MG63 (cell line): Measurements from ENCODE around the gene A3GALT2. TPM values are rescaled to one million over a fixed set of nuclear protein-coding genes. Genes with fewer than 3 reads are reported as not detected.

Source experiments
- DNase-seq: peaks from one replicate; pipeline ENCODE4 v3.0.0-alpha.2; 2020
- H3K27me3 ChIP-seq: fragments of 250-450 bp; sonication (Bioruptor Pico); 2 replicates; pipeline ENCODE4 v1.5.1; 2020; ENCODE audit warnings: mild to moderate bottlenecking, moderate library complexity
- H3K36me3 ChIP-seq: fragments of 250-450 bp; sonication (Bioruptor Pico); 2 replicates; pipeline ENCODE4 v1.5.1; 2020; ENCODE audit warnings: mild to moderate bottlenecking, moderate library complexity
- H3K4me3 ChIP-seq: fragments of 250-450 bp; sonication (Bioruptor Pico); 2 replicates; pipeline ENCODE4 v1.5.1; 2020; ENCODE audit warnings: mild to moderate bottlenecking, moderate library complexity
- H3K9me3 ChIP-seq: fragments of 250-450 bp; sonication (Bioruptor Pico); 2 replicates; pipeline ENCODE4 v1.5.1; 2020; ENCODE audit warnings: mild to moderate bottlenecking, moderate library complexity
- total RNA-seq: library from RNA; depleted of rRNA; stranded (reverse); fragments of >200 nt; shearing (Covaris generic); gene quantifications from 2 replicates; pipeline ENCODE4 v1.2.3, GENCODE V29; 2014; ENCODE audit warnings: low replicate concordance

Gene A3GALT2
- total RNA-seq, 1 experiment from 2014 or later: not detected

DNA sequence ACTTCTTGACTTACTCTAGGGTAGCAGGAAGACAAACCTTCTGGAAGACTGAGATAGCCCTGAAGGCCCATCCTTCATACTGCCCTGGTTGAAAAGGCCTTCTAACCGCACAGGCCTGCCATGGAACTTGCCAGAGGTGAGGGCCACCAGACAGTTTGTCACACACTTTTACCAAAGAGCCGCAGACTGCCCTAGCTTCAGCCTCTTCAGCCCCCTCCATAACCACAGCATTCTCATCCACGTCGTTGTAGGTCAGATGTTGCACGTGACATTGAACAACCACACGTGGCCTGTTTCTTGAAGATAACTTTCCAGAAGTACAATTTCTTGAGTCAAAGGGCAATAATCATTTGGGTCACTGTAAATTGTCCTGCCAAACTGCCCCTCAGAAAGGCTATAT lies 45.7 kb downstream of the A3GALT2 start:
- no peaks in the 10 kb centered on the region for H3K27me3 ChIP-seq
- no peaks in the 10 kb centered on the region for H3K36me3 ChIP-seq
- H3K4me3 ChIP-seq: no peak overlapping the region
- H3K9me3 ChIP-seq: no peaks in the 10 kb centered on the region
- DNase-seq: no peak

DNA sequence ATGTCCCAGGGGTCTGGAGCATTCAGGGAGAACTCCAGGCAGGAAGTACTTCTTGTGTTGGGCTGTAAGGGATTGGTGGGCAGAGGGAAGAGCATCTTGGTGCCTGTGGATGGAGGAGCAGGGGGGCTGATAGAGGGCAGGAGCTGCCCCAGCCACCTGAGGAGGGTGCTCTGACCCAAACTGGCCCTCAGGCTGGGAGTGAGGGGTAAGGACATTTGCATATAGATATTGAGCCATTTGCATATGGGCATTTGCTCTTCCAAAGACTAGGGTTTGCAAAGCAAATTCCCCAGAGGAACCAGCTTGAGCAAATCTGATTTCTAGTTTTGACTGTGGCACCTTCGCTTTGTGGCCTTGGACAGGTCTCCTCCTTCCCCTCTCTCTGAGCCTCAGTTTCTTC lies 46.5 kb downstream of the A3GALT2 start:
- no peak for DNase-seq
- H3K36me3 ChIP-seq: no peaks in the 10 kb centered on the region

DNA sequence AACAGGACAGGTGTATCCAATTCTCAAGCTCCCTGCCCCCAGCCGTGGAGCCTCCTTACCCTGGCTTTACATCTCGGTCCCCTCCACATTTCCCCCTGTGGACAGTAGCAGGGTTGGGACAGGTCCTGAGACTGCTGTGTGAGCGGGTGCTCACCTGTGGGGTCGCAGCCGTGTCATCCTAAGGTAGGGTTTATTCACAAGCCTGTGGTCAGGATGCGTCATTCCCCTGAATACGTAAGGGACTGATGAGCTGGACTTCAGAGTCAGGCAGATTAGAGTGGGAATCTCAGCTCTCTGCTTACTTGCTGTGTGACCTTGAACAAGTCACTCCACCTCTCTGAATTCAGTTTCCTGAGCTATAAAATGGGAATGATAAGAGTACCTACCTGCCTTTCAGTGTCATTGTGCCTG lies 46.9 kb downstream of the A3GALT2 start:
- DNase-seq: no peak
- Histone ChIP-seq H3K36me3 (no peaks in the 10 kb centered on the region), H3K4me3 (no peak overlapping the region), H3K9me3 (no peaks in the 10 kb centered on the region), H3K27me3 (no peaks in the 10 kb centered on the region)

More for the DNA sequence above, 46.5 kb downstream of the A3GALT2 start:
- Histone ChIP-seq H3K9me3 (no peaks in the 10 kb centered on the region), H3K27me3 (no peaks in the 10 kb centered on the region), H3K4me3 (no peak overlapping the region)

DNA sequence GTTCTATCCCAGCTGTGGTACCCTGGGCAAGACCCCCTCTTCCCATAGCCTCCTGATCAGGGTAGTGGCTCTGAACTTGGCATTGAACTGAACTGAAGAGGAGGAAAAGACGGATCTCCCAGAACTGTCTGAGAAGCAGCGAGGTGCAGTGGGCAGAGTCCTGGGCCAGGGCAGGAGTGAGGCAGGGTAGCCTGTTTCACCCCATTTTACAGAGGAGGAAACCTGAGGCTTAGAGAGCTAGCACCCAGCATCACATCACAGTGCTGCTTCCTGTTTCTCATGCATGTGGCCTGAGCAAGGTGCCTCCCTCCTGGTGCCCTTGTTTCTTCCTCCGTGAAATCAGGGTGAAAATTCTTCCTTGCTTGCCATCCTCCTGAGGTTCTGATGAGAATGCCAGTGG lies 47.5 kb downstream of the A3GALT2 start:
- Histone ChIP-seq H3K27me3 (no peaks in the 10 kb centered on the region), H3K36me3 (no peaks in the 10 kb centered on the region), H3K4me3 (no peak overlapping the region), H3K9me3 (no peaks in the 10 kb centered on the region)
- no peak for DNase-seq

- H3K36me3 ChIP-seq: no peaks in the 10 kb centered on the region
- DNase-seq: no peak
- no peaks in the 10 kb centered on the region for H3K27me3 ChIP-seq
- no peaks in the 10 kb centered on the region for H3K9me3 ChIP-seq
- no peak overlapping the region for H3K4me3 ChIP-seq
Observed at GRCh38 chr1:33272930-33273329, 48.0 kb downstream of the A3GALT2 start.

GRCh38 chr1:33272509-33272908 lies 48.4 kb downstream of the A3GALT2 start:
- DNase-seq: no peak

DNA sequence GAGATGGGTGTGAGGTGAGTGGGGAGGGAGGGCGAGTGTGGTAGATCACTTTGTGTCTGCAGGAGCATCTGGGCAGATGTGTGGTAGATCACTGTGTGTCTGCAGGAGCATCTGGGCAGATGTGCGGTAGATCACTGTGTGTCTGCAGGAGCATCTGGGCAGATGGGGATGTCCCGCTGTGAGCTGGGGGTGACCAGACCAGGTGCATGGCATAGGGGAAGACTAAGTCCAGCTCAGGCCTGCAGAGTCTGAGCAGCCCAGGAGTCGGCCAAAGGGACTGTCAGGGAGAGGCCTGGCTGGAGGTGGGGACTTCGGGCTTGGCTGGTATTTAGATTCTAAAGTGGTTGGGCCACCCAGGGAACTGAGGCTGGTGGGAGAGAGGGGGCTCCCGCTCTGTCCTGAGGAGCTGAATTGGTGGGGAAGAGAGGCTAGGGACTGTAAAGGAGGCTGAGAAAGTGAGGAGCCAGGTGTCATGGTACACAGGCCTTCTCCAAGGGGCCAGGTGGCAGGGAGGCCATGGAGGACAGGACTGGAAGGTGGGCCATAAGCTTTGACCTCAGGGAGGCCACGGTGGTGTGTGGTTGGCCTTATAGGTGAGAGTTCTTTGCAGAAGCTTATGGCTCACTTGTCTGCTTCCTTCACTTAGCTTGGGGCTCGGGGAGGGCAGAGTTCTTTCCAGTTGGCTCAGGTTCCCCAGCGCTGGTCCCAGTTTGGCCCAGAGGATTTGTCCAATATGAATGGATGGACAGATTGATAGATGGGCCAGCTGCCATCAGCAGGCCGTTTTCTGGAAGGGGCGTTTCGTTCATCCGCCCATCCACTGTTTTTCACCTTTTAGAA lies 49.0 kb downstream of the A3GALT2 start:
- H3K36me3 ChIP-seq: no peaks in the 10 kb centered on the region
- no peak overlapping the region for H3K4me3 ChIP-seq
- no peaks in the 10 kb centered on the region for H3K27me3 ChIP-seq
- no peaks in the 10 kb centered on the region for H3K9me3 ChIP-seq
- DNase-seq: no peak

More at GRCh38 chr1:33272509-33272908, 48.4 kb downstream of the A3GALT2 start:
- Histone ChIP-seq H3K36me3 (no peaks in the 10 kb centered on the region), H3K9me3 (no peaks in the 10 kb centered on the region), H3K27me3 (no peaks in the 10 kb centered on the region), H3K4me3 (no peak overlapping the region)

DNA sequence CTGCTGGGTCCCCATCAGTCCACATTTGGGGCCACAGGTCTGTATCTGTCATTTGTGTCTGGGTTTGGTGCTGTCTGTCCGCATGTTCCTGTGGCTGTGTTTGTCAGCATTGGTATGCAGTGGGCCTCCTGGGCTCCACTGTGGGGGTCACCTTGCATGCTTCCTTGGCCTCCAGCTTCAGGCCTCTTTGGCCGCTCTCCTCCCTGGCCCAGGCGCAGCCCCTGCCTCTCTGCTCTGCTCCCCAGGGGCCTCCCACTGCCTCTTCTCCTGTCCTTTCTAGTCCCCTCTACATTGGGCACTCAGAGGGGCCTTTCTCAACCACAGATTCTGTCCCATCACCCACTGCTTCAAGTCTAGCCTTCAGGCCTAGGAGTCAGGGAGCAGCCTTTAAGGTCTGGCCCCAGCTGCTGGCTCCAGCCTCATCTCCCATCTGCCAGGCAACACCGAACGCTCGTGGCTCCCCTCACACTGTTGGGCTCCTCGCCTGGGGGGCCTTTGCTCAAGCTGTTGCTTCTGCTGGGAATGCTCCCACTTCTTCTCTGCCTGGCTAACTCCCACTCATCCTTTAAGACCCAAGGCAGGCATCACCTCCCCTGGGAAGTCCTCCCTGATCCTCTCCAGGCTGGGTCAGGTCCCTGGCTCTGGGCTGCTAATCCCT lies 50.0 kb downstream of the A3GALT2 start:
- H3K27me3 ChIP-seq: no peaks in the 10 kb centered on the region
- H3K9me3 ChIP-seq: no peaks in the 10 kb centered on the region
- no peaks in the 10 kb centered on the region for H3K36me3 ChIP-seq
- no peak for DNase-seq
- no peak overlapping the region for H3K4me3 ChIP-seq

DNA sequence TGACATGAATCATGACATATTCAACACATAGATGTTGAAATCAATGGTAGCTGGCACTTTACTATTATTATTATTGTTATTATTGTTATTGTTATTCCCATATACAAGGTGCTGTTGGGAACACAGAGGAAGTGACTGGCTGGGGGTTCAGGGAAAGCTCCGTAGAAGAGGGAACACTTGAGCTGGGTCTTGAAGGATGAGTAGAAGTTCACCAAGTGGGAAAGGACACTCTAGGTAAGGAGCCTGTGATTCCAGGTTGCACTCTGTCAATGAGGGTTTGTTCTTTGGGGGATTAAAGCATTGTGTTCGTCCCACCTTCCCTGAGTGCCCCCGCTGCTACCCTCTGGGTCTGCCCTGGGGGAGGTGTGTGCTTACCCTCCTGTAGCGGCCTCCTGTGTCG lies 50.5 kb downstream of the A3GALT2 start:
- Histone ChIP-seq H3K4me3 (no peak overlapping the region), H3K36me3 (no peaks in the 10 kb centered on the region), H3K9me3 (no peaks in the 10 kb centered on the region), H3K27me3 (no peaks in the 10 kb centered on the region)
- no peak for DNase-seq

- no peak overlapping the region for H3K4me3 ChIP-seq
- H3K36me3 ChIP-seq: no peaks in the 10 kb centered on the region
- no peaks in the 10 kb centered on the region for H3K27me3 ChIP-seq
- H3K9me3 ChIP-seq: no peaks in the 10 kb centered on the region
- DNase-seq: no peak
Observed at GRCh38 chr1:33269621-33270020, 51.3 kb downstream of the A3GALT2 start.

- no peak for DNase-seq
- Histone ChIP-seq H3K4me3 (no peak overlapping the region), H3K27me3 (no peaks in the 10 kb centered on the region), H3K9me3 (no peaks in the 10 kb centered on the region), H3K36me3 (no peaks in the 10 kb centered on the region)
Observed at GRCh38 chr1:33268927-33269610, 51.8 kb downstream of the A3GALT2 start.

GRCh38 chr1:33268457-33268856 lies 52.4 kb downstream of the A3GALT2 start:
- DNase-seq: no peak
- Histone ChIP-seq H3K36me3 (no peaks in the 10 kb centered on the region), H3K27me3 (no peaks in the 10 kb centered on the region), H3K9me3 (no peaks in the 10 kb centered on the region), H3K4me3 (no peak overlapping the region)

- H3K9me3 ChIP-seq: no peaks in the 10 kb centered on the region
- no peaks in the 10 kb centered on the region for H3K36me3 ChIP-seq
- no peaks in the 10 kb centered on the region for H3K27me3 ChIP-seq
- no peak overlapping the region for H3K4me3 ChIP-seq
- DNase-seq: no peak
Observed at GRCh38 chr1:33267468-33268205, 53.3 kb downstream of the A3GALT2 start.

DNA sequence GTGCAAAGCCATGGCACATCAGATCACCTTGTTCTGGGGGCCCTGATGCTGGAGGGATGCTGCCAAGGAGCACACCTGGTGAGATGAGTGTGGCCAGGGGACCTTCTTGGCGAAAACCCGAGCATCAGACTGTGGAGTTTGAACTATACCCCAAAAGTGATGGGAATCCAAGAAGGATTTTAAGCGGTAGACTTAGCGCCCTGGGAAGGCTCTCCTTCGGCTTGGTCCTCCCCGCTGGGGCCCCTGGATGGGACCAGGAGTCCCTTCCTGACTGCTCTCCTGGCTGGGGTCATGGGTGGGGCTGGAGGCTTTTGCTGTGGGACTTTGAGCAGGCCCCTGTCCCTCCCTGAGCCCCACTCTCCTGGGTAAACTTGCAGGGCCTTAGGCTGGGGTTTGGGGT lies 54.1 kb downstream of the A3GALT2 start:
- Histone ChIP-seq H3K4me3 (no peak overlapping the region), H3K36me3 (no peaks in the 10 kb centered on the region), H3K9me3 (no peaks in the 10 kb centered on the region), H3K27me3 (no peaks in the 10 kb centered on the region)
- no peak for DNase-seq

DNA sequence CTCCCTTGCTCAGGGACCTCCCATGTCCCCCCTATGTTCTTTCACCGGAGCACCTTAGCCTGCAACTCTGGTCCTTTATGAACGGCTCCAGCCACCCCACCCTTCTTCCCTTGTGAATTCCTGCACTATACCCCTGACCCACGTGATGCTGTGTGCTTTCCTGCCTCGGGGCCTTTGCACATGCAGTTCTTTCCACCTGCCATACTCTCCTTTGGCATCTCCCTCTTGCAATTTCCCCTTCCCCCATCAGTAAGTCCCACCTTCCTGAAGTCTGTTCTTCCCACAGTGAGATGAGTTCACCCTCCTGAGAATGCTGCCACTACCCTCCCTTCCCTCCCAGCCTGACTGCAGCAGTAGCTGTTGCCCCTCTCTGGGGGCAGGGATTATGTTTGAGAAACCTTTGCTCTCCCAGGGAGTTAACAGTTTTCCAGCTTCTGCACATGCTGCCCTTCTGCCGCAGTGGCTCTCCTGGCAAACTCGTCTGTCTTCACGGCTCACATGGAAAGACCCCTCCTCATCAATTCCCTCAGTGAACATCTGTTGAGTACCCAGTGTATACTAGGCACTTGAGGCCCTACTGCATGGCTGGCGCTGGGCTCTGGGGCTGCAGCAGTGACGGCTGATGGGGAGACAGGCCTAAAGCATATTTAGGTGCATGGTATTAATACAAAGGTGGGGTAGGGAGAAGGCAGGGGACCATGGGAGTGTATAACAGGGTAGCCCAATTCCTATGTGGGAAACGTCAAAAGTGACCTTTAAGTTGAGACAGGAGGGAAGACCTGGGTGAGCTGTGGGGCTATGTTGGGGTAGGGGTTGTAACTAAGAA lies 54.9 kb downstream of the A3GALT2 start:
- Histone ChIP-seq H3K9me3 (no peaks in the 10 kb centered on the region), H3K4me3 (no peak overlapping the region), H3K27me3 (no peaks in the 10 kb centered on the region), H3K36me3 (no peaks in the 10 kb centered on the region)
- no peak for DNase-seq

GRCh38 chr1:33263890-33264504 lies 56.9 kb downstream of the A3GALT2 start:
- Histone ChIP-seq H3K9me3 (no peaks in the 10 kb centered on the region), H3K36me3 (no peaks in the 10 kb centered on the region), H3K27me3 (no peaks in the 10 kb centered on the region), H3K4me3 (no peak overlapping the region)
- DNase-seq: no peak
